GM18502 (cell line): ENCODE results near the gene SP140L.
"Not testable (repeated sequence)": the region's sequence is repeated elsewhere in the genome, so short reads cannot be mapped to it uniquely, and the experiment has no call there.

ENCODE experiments used
- ATAC-seq: cut with Tn5 transposase; IDR thresholded peaks from one replicate; pipeline ENCODE4 v1.9.1; 2021; ENCODE audit warnings: mild to moderate bottlenecking; ENCODE audit not compliant: unreplicated experiment, poor library complexity

SP140L gene

DNA sequence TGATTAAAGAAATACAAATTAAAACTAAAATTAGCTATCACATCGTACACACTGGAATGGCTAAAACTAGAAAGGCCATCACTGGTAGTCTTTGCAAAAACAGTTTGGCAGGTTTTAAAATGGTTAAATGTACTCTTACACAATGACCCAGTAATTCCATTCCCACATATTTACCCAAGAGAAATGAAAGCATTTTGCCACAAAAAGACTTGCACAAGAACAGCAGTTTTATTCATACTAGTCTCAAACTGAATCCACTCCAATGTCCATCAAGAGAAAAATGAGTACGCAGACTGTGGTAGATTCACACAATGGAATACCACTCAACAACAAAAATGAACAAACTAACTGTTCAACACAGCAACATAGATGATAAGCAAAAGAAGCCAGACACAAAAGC, 29.1 kb downstream of the SP140L start:
- ATAC-seq: no peak

DNA sequence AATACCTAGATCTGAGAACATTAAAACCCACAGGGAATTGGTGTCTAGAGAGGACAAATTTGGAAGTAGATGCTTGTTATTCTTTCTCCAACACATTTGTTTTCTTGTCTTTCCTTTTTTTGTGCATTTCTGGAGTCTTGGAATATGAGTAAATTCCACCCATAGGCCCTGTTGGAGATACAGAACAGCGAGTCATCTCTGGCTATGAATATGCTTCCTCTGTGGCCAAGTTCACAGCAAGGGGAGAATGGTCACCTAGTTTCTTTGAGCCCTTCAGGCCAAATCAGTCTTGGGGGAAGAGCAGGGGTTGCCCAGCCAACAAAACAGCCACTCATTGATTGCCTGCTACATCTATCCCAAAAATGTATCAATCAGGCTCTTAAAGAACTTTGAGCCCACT, 31.3 kb downstream of the SP140L start:
- no peak for ATAC-seq

DNA sequence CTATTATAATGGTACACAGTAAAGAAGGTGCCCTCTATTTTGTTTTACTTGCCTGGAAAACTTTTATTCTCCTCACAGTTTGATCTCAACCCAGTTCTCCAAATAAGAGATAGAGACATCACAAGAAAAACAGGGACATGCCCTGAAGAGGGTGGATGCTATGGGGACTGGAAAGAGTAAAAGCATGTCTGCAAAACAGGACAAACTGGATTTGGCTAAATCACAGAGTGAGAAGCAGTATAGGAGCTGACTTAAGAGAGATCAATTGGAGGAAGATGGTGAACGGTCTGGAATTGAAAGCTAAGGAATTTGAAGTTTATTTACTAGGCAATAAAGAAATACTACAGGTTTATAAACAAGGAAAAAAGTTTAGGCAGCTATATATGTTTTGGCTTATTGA, 33.0 kb downstream of the SP140L start:
- ATAC-seq: no peak

DNA sequence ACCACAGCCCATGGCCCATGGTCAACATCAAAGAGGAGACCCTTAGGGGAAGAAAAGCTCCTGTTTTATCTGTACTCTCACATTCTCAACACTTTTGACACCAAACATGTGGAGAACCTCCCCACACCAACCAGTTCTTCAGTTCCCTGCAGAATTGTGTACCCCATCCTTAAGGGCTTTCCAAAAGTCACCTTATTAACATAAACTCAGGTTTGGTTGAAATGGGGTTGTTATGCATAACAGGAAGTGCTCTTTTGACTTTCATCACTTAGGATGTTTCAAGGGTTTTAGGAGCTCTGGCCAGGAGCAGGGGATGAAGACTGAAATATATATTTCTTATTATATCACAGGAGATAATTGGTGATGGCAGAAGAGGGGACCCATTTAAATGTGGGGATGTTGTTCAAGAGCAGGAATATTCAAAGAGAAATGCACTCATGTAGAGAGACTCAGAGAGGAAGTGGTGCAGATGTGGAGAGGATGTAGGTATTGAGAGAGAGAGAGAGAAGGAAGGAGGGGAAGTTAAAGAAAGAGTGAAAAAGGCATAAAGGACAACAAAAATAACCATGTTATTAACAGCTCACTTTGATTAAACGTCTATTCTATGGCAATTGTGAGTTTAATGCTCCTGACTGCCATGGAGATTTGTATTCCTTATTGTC, 35.2 kb downstream of the SP140L start:
- no peak for ATAC-seq

DNA sequence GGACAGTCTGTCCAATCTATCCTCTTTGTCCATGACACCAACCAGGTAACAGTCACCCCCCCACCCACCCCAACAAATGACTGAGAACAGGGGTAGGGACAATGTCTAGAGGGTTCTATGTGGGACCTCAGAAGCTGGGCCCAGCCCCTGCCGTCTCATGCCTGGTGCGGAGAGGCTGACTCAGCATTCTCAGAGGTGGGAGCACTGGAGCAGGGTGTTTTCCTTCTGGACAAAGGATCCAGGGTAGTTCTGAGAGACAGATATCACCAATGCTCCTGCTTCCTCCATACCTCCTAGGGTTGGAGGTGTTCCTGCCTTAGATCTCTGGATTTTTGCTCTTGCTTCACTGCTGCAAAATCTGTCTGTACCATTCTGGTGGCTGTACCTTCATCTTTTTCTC, 55.1 kb downstream of the SP140L start:
- ATAC-seq: no peak

DNA sequence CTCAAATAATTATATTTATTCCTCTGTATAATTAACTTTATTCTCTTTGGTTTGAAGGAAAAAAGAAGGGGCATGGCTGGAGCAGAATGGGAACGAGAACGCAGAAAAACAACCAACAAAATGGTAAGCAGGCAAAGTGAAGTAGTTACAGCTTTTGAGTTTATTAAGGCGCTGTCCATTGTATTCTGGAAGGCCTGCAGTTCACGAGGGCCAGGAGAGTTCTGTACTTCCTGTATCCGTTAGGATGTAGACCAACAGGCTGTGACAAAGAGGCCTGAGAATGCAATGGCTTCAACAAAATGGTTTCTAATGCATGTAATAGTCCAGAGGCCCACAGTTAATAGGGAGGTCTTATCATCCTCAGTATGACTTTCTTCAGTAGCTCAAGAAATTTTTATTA, 56.5 kb downstream of the SP140L start:
- ATAC-seq: no peak

DNA sequence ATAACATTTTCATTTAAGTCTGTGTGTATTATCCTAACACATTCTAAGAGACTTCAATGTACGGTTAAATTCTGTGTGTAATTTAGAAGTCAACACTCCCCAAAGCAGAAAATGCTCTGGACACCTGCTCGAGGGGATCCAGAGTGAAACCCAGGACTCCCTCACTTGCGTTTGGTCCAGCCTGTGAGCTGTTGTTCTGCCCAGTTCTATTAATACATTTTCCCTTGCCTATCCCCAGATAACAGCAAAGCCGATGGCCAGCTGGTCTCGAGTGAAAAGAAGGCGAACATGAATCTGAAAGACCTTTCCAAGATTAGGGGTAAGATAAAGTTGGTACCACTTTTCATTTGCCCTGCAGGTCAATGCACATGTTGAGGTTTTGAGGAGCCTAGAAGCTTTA, 58.0 kb downstream of the SP140L start:
- ATAC-seq: no peak

DNA sequence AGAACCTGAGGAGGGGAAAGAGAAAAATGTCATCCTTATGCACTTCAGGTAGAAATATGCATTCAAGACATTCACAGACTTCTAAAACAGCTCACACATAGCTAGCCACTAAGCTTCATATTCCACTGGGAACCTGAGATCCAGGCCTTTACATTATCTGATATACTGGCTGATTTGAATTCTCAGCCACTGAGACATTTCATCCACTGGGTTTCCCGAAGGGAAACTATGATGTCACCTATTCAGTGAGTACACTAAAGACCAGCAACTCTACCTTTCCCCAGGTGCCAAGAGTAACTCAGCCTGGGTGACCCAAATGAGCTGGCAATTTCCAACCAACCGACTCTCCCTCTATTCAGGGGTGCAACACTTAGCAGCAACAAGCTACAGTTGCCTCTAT, 67.3 kb downstream of the SP140L start:
- ATAC-seq: no peak

DNA sequence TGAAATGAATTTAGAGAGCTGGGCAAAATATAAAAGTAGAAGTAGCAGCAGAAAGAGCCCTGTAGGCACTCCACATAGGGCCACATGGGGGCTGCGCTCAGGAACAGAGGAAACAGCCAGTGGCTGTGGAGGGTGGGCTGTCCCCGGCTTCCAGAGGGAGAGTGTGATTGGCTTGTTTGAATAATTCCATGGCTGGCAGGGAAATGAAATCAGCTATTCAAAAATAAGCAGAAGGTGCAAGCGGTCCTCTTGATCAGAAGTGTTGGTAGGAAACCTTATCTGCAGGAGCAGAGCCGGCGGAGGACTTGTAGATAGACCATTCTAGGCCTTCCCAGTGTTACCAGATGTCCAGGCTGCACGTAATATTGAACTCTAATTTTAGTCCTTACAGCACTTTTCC, 71.7 kb downstream of the SP140L start:
- ATAC-seq: not testable (repeated sequence)

DNA sequence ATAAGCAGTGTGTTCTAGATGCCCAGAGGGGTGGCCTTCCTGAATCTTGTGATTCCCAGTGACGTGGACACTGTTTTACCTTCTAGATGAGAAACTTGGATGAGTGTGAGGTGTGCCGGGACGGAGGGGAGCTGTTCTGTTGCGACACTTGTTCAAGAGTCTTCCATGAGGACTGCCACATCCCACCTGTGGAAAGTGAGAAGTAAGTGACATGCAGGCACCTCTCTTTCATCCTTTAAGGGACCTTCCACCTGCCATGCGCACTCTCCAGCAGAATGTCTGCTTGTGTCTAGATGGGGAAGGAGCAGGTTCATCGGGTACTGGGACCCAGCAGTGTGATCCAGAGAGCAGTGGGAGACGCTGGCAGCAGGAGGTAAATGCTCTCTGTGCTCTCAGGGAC, 73.0 kb downstream of the SP140L start:
- ATAC-seq: no peak

DNA sequence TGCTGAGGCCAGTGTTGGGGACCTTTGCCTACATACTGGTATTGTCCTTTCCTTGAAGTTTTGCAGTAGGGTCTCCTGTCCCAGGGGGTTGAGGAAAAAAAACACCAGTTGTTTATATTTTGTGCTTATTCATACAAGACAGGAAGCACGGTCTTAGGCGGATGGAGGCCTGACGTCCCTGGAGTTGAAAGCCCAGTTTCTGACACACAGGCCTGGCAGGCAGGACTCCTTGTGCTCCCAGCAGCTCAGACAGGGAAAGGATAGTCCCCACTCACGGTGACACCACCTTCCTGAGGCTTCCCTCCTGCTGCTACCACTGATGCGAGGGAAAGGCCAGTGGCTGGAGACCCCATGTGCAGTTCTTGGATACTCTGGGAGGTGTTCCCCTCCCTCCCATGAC, 73.5 kb downstream of the SP140L start:
- no peak for ATAC-seq

DNA sequence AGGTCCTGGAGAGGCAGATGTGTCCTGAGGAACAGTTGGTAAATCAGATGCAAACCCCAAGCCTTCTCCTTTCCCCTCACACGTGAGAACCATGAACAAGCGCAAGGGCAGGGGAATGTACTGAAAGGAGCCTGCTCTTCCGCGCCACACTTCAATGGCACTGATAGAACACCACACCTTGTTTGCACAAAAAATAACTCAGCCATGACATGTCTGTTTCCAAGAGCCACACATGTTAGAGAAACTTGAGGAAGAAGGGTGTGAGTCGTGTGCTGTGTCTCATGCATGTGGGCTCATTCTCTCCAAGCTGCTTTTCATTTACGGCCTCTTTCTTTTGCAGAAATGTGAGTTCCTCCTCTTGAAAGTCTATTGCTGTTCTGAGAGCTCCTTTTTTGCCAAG, 74.0 kb downstream of the SP140L start:
- not testable (repeated sequence) for ATAC-seq

DNA sequence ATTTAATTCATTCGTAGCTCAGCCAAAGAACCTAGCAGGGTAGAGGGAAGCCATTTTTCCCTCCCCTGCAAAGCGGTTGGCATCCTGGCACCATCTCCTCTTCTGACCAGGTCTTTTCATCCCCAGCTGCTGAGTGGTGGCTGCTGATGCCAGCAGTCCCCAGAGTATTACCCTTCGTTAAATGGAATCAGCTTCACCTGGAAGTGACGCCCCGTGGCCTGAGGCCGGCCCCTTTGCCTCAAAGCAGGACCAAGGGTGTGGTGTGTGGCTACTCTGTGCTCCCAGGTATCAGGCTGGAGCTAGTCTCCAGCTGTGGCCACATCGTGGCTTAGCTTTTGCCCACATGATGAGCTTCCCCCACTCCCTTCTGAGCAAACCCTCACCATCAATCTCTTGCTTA, 76.8 kb downstream of the SP140L start:
- no peak for ATAC-seq

DNA sequence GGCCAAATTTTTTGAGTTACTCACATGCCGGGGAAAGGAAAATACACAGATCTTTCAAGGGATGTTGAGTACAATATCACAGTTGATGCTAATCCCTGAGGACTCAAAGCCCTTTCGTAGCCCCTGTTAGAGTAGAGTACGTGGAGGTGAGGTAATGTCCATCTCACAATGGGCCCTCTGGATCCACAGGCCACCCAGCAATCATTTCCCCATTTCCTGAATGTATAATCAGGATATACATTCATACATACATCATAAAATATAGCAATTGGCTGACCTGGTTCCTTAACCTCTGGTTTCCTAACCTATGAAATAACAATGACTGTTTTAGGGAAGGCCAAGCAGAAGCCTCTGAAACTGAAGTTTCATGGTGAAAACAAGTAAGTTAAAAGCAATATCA, 78.8 kb downstream of the SP140L start:
- no peak for ATAC-seq

DNA sequence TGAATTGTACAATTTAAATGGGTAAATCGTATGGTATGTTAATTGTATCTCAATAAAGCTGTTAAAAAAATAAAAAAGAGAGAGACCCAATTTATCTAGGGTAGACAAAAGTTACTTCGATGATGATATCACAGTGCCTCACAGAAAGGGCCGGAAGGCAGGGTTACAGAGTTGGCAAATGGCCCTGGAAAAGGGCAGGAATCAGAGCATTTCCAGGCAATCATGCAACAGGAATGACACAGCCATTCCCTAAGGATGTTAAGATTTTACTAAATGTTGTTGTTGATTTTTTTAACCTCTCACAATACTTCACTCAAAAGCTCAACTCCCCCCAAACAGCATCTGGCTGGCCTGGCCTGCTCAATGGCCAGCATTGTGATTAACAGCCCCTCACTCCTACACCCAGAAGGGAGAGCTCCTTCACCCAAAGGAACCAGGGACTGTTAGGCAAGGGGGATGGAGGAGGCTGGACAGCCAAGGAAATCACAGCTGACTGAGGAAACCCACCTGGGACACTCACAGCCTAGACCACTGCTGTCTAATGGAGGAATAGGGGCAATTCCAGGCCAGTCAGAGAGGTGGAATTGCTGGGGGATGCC, 81.3 kb downstream of the SP140L start:
- no peak for ATAC-seq

DNA sequence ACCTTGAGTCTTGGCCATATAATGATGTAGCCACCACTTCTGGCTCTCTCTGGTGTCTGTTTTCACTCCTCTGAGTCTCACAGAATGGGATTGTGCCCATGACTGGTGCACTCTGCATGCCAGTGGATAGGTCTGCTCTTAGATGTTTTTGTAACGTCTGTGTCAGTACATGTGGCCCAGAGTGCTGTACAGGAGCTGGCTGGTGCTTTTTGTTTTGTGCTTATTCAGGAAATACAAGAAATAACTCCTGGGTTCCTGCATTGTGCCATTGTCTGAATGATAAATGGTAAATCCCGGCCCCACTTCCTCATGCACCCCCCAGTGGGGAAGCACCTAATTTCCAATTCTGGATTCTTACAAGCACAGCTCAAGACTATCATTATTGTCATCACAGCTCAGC, 82.3 kb downstream of the SP140L start:
- not testable (repeated sequence) for ATAC-seq

DNA sequence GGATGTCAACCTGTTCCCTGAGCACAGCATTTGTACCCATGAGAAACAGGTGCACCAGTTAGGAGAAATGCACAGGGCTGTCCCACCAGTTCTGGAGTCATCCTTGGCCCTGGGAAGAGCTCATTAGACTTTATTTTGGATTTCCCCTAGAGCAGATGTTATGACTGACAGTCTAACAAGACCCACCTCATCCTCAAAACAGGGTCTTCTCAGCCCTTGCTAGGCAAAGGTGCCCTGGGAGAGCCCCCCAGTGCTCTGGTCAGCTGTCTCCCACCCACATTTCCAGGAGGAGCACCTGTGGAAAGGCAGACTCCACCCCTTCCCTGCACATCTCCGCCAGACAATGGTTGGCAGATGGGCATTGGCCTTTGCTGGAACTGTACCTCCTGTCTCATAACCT, 83.3 kb downstream of the SP140L start:
- ATAC-seq: no peak

DNA sequence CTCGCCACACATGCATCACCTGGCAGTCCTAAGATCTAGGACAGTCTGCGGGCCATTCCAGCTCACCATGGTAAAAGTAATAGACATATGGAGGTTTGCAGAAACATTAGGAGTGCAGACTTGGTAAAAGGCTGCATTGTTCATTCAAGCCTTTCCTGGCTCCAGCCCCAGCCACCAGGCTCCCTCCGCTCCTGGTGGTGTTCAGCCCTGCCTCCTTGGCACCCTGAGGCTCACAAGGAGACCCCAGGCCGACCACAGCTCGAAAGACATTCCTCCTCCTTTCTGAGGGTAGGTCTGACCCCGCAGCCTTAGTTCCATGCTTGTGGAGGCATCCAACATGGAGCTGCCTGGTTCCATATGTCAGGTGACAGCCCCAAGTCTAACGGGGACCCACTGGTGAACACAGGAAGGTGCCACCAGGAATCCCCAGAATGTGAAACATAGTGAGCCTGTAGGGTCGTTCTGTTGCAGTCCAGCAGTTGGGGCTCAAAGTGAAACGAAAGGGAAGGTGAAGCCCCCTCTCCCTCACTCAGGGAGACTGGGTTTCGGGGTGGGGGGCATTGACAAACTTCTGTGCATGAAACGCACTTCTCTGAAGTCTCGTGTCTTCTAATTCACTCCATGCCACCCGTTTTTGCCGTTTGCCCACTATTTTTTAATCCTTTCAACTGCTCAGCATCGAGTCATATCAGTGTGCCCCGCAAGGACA, 84.0 kb downstream of the SP140L start:
- no peak for ATAC-seq

DNA sequence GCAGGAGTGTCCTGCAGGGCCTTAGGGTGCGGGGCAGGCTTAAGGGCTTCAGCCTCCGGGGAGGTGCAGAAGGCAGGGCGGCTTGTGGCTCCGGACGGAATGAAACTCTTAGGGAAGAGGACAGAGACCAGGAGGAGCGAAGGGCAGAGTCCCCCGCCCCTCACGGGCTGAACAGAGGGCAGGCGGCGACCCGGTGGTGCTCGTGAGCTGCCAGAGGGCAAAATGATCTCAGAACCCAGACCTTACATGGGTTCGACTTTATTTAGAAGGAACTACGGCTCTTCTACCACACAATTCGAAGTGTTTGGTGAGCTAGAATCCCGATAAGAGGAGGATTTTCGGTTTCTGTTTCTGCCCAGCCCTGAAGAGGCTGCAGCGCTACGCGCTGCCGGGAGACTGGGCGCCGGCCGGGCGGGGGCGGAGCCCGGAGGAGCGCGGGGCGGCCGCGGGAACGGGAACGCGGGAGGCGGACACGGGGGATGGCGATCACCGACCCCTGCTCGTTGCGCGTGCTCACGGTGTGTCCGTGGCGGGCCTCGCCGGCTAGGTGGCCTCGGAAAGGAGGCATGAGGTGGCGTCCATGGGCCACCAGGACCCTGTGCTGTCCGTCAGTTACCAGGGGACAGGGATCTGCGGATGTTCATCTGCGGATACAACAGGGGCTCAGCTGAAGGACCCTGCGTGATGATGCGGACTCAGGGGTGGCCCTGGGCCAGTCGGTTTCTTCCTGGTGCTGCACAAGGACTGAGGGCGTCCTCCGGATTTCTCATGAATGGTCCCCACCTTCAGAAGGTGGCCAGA, 84.8 kb downstream of the SP140L start:
- ATAC-seq: peak; percentile 62

DNA sequence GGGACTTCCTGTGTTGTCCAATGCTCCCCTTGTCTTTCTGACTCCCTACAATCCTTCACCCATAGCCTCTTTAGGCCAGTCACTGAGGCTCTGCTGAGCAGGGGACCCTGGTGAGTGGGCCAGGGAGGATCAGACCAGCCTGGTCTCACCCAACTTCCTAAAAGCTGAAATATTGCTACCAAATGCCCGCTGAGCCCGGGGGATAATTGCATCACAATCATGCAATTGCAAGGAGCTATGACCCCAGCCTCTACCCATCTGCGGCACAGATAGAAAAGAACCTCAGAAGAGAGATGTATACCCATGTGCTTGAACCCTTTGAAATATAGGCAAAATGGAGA, 85.3 kb downstream of the SP140L start:
- ATAC-seq: no peak

DNA sequence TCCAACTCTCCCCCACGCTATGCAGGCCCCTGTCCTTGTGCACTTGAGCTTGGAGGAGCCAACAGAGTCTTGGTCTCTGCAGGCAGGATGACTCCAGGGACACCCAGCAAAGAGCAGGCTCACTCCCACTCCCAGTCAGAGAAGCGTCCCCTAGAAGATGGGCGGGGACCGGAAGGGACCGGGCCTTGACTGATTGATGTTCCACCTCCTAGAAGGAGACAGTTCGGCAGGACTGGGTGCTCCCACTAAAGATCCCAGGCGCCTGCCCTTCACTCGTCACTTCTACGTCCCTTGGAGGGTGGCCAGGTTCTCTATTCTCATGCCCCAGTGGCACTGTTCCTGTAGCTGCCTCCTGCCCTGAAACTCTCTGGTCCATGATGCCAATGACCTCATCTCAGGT, 85.9 kb downstream of the SP140L start:
- no peak for ATAC-seq
